Measurements from ENCODE around the gene LGI2.

- TF ChIP-seq, protein P1, sequence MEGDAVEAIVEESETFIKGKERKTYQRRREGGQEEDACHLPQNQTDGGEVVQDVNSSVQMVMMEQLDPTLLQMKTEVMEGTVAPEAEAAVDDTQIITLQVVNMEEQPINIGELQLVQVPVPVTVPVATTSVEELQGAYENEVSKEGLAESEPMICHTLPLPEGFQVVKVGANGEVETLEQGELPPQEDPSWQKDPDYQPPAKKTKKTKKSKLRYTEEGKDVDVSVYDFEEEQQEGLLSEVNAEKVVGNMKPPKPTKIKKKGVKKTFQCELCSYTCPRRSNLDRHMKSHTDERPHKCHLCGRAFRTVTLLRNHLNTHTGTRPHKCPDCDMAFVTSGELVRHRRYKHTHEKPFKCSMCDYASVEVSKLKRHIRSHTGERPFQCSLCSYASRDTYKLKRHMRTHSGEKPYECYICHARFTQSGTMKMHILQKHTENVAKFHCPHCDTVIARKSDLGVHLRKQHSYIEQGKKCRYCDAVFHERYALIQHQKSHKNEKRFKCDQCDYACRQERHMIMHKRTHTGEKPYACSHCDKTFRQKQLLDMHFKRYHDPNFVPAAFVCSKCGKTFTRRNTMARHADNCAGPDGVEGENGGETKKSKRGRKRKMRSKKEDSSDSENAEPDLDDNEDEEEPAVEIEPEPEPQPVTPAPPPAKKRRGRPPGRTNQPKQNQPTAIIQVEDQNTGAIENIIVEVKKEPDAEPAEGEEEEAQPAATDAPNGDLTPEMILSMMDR (IDR thresholded peaks at IDR 0.05), result no peak
- TF ChIP-seq POLR2A (IDR thresholded peaks at IDR 0.05), result no peak
Observed at GRCh38 chr4:24969486-24969885, 61.3 kb downstream of the LGI2 start.
